Caco-2 (cell line): ENCODE data around the gene PLA2G4B. TPM values are rescaled to one million over a fixed set of nuclear protein-coding genes. Genes with fewer than 3 reads are reported as not detected.

ENCODE experiments used
- BruUV-seq: library from RNA; stranded (reverse); fragments of 400-500 nt; replicated peaks from 2 replicates; lab custom pipeline; 2021; lab: Mats Ljungman, UMichigan
- CTCF ChIA-PET: fragments of 300-600 bp; sonication (Branson Sonifier 250); formaldehyde crosslinking; loops from one replicate; lab custom pipeline; 2022; ENCODE audit warnings: antibody characterized with exemption; lab: Charles Lee
- POLR2A ChIA-PET: fragments of 300-600 bp; sonication (Branson Sonifier 250); formaldehyde crosslinking; loops from one replicate; lab custom pipeline; 2022; ENCODE audit warnings: antibody characterized with exemption; lab: Charles Lee
- DNase-seq, 2 experiments: peaks; one replicate each; pipeline versions ENCODE4 v3.0.0 to v3.0.0-alpha.2; 2020 to 2022
- H3K27me3 ChIP-seq: replicated peaks from 2 replicates; pipeline ENCODE4 v1.6.0; 2011; ENCODE audit warnings: low read length; ENCODE audit not compliant: control insufficient read depth, insufficient read depth
- H3K36me3 ChIP-seq: 2 replicates; pipeline ENCODE4 v1.5.1; 2011; ENCODE audit warnings: low read length; ENCODE audit not compliant: control insufficient read depth, insufficient read depth
- H3K4me1 ChIP-seq: fragments of 250-450 bp; sonication (Bioruptor Pico); 2 replicates; pipeline ENCODE4 v1.5.1; 2020; ENCODE audit warnings: mild to moderate bottlenecking
- H3K4me3 ChIP-seq: 2 replicates; pipeline ENCODE4 v1.5.1; 2011; ENCODE audit warnings: low read depth, mild to moderate bottlenecking, control low read depth, low read length
- H3K9me3 ChIP-seq: fragments of 250-450 bp; sonication (Bioruptor Pico); 2 replicates; pipeline ENCODE4 v1.5.1; 2020; ENCODE audit warnings: mild to moderate bottlenecking, moderate library complexity
- H3K27ac Mint-ChIP-seq: one replicate; pipeline ENCODE4 v1.8.0; 2022; ENCODE audit warnings: mixed read lengths; ENCODE audit not compliant: unreplicated experiment
- H3K27me3 Mint-ChIP-seq: one replicate; pipeline ENCODE4 v1.8.0; 2022; ENCODE audit warnings: mixed read lengths; ENCODE audit not compliant: insufficient read depth, unreplicated experiment
- H3K36me3 Mint-ChIP-seq: one replicate; pipeline ENCODE4 v1.8.0; 2022; ENCODE audit warnings: mild to moderate bottlenecking, mixed read lengths; ENCODE audit not compliant: insufficient read depth, unreplicated experiment
- H3K4me1 Mint-ChIP-seq: one replicate; pipeline ENCODE4 v1.8.0; 2022; ENCODE audit warnings: low read depth, mixed read lengths; ENCODE audit not compliant: unreplicated experiment
- H3K4me3 Mint-ChIP-seq: one replicate; pipeline ENCODE4 v1.8.0; 2022; ENCODE audit warnings: mild to moderate bottlenecking, moderate library complexity, mixed read lengths; ENCODE audit not compliant: unreplicated experiment
- H3K9me3 Mint-ChIP-seq: one replicate; pipeline ENCODE4 v1.8.0; 2022; ENCODE audit warnings: mixed read lengths; ENCODE audit not compliant: unreplicated experiment
- intact Hi-C: fragments of 100-400 bp; cut with micrococcal nuclease; formaldehyde crosslinking; loops from one replicate; pipeline ENCODE4 v1.10.0; 2022; ENCODE audit not compliant: unreplicated experiment
- total RNA-seq: library from RNA; stranded (reverse); gene quantifications from 2 replicates; pipeline ENCODE4 v1.2.3, GENCODE V29; 2022
- TF ChIP-seq, protein P1 (sequence below), 2 experiments: fragments of 200-600 bp in 1 of 2; IDR thresholded peaks; 1 replicate in 1 of 2; 2 replicates in 1 of 2; pipeline versions ENCODE4 v1.5.1 to v1.8.0; 2011 to 2022; ENCODE audit warnings: antibody characterized with exemption in 1 of 2, control low read depth in 1 of 2, inconsistent platforms in 1 of 2, low read depth in 1 of 2, low read length in 1 of 2, mild to moderate bottlenecking in 1 of 2, moderate library complexity in 1 of 2; ENCODE audit not compliant: insufficient read depth in 1 of 2, severe bottlenecking in 1 of 2, unreplicated experiment in 1 of 2

The PLA2G4B gene
- total RNA-seq, 1 experiment from 2014 or later: 6.0 TPM

DNA sequence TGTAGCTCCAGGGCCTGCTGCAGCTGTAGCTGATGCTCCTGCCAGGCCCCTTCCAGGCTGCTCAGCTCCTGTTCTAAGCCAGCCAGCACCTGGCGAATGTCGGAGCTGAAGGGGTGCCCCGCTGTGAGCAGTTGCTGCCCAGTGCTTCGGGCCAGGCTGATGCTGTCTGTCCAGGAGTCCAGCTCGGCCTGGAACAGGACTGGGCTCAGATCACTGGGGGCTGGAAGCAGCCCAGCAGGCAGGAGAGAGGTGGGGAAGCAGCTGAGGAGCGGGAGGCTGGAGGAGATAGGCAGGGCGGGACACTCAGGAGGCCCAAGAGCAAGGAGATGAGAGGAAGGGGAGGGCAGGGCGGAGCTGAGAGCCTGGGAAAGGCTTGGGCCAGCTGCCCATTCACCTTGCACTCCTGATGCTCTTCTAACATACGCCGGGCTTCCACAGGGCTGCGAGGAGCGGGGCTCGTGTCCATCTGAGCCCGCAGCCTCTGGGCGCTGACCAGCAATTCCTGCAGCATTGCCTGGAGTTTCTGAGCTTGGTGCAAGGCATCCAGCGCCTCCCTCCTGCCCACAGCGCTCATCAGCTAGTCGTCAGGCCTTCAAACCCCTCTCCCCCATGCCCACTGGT lies 23.2 kb downstream of the PLA2G4B start:
- CTCF ChIA-PET: interaction anchor here (0.8 to 2.8 kb wide), 2 partner anchors 43 to 219 kb away, joined by 3 to 8 read pairs; no protein-coding TSS in a partner anchor

DNA sequence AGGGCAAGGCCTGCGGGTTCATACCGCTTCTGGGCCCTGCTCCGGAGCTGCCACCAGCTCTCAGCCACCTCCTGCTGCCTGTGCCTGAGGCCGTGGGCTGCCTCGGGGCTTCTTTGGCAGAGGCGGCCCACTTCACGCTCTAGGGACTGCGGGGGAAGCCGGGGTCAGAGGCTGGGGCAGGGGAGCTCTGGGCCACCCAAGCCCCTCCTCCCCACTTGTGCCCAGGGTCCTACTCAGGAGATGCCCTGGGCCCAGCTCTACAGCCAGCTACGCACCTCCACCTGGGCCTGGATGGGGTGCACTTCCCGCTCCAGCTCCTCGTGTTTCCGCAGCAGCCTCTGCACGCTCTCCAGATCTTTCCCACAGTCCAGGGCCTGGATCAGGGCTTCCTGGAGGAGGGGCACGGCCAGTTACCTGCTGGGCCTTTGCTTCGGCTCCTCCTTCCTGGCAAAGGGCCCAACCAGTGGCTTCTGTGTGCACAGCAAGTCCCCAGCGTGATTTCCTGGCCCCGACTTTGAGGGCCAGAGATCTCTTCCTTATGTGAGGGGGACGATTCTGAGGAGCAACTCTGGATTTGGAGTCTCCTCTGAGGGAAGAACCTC lies 24.0 kb downstream of the PLA2G4B start:
- TF ChIP-seq, protein P1, sequence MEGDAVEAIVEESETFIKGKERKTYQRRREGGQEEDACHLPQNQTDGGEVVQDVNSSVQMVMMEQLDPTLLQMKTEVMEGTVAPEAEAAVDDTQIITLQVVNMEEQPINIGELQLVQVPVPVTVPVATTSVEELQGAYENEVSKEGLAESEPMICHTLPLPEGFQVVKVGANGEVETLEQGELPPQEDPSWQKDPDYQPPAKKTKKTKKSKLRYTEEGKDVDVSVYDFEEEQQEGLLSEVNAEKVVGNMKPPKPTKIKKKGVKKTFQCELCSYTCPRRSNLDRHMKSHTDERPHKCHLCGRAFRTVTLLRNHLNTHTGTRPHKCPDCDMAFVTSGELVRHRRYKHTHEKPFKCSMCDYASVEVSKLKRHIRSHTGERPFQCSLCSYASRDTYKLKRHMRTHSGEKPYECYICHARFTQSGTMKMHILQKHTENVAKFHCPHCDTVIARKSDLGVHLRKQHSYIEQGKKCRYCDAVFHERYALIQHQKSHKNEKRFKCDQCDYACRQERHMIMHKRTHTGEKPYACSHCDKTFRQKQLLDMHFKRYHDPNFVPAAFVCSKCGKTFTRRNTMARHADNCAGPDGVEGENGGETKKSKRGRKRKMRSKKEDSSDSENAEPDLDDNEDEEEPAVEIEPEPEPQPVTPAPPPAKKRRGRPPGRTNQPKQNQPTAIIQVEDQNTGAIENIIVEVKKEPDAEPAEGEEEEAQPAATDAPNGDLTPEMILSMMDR (IDR thresholded peaks at IDR 0.05; ENCODE audit: insufficient read depth in 1 of 2, low read depth in 1 of 2, low read length in 1 of 2, severe bottlenecking in 1 of 2, unreplicated experiment in 1 of 2): no peak
- intact Hi-C loops: no loop called here
- H3K9me3 Mint-ChIP-seq: no peaks in the 10 kb centered on the region
- BruUV-seq: no TSS peak
- peaks cover 6% of the 10 kb centered on the region for H3K4me1 Mint-ChIP-seq
- Histone ChIP-seq H3K4me1 (peaks cover 21% of the 10 kb centered on the region), H3K27me3 (no peaks in the 10 kb centered on the region), H3K9me3 (no peaks in the 10 kb centered on the region), H3K36me3 (no peaks in the 10 kb centered on the region), H3K4me3 (no peak overlapping the region)
- H3K36me3 Mint-ChIP-seq: no peaks in the 10 kb centered on the region
- no peaks in the 10 kb centered on the region for H3K27me3 Mint-ChIP-seq
- H3K27ac Mint-ChIP-seq: no peak overlapping the region
- DNase-seq: no peak
- ChIA-PET CTCF (interaction anchor here (0.8 kb wide), 1 partner anchor 218 kb away, joined by 3 read pairs; no protein-coding TSS in a partner anchor), POLR2A (no interaction called here)
- H3K4me3 Mint-ChIP-seq: no peak overlapping the region

More for the DNA sequence above, 23.2 kb downstream of the PLA2G4B start:
- H3K4me1 ChIP-seq: peaks cover 15% of the 10 kb centered on the region
- H3K36me3 ChIP-seq: no peaks in the 10 kb centered on the region
- no peak overlapping the region for H3K4me3 ChIP-seq
- no peak overlapping the region for H3K4me3 Mint-ChIP-seq
- intact Hi-C loops: no loop called here
- H3K27me3 Mint-ChIP-seq: no peaks in the 10 kb centered on the region
- H3K36me3 Mint-ChIP-seq: no peaks in the 10 kb centered on the region
- TF ChIP-seq, protein P1 (IDR thresholded peaks at IDR 0.05; ENCODE audit: insufficient read depth in 1 of 2, low read depth in 1 of 2, low read length in 1 of 2, severe bottlenecking in 1 of 2, unreplicated experiment in 1 of 2): no peak
- no peaks in the 10 kb centered on the region for H3K9me3 Mint-ChIP-seq
- no peak overlapping the region for H3K27ac Mint-ChIP-seq
- H3K27me3 ChIP-seq: no peaks in the 10 kb centered on the region
- H3K9me3 ChIP-seq: no peaks in the 10 kb centered on the region
- no TSS peak for BruUV-seq
- no peaks in the 10 kb centered on the region for H3K4me1 Mint-ChIP-seq
- no peak for DNase-seq
- POLR2A ChIA-PET: no interaction called here

DNA sequence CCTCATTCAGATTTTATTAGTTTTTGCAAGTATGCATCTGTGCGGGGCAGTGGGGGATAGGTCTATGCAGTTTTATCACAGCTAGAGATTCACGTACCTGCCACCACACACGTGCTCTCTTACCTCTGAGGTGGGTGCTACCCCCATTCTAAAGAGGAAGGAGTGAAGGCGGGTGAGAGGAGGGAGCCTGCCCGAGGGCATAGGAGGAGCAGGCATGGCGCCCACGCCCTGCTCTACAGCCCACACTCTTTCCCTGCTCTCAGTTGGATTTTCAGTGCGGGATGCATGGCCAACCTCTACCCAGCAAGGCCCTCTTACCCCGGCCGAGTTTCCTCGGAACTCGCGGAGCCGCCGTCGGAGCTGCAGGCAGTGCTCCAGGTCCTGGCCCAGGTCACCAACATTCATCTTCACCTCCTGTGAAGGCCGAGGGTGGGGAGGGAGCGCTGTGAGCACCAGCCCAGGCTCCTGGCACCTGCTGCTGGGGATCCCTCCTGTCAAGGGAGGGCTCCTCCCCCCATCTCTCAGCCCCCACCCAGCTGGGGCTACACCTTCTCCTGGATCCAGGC lies 26.9 kb downstream of the PLA2G4B start:
- Mint-ChIP-seq H3K36me3 (no peaks in the 10 kb centered on the region), H3K4me1 (peaks cover 6% of the 10 kb centered on the region), H3K4me3 (no peak overlapping the region), H3K27ac (peak overlapping the region; percentile 50), H3K27me3 (no peaks in the 10 kb centered on the region), H3K9me3 (no peaks in the 10 kb centered on the region)
- intact Hi-C loops: loop anchor here (1.0 kb wide), 1 partner anchor 39 kb away; no protein-coding TSS in a partner anchor
- BruUV-seq: no TSS peak
- no peak for DNase-seq
- ChIA-PET CTCF (interaction anchor here (1.0 to 1.7 kb wide), 3 partner anchors 8 to 219 kb away, joined by 3 to 9 read pairs (median 3); no protein-coding TSS in a partner anchor), POLR2A (no interaction called here)
- Histone ChIP-seq H3K9me3 (no peaks in the 10 kb centered on the region), H3K27me3 (no peaks in the 10 kb centered on the region), H3K36me3 (no peaks in the 10 kb centered on the region), H3K4me1 (peaks cover 21% of the 10 kb centered on the region), H3K4me3 (no peak overlapping the region)
- TF ChIP-seq, protein P1 (IDR thresholded peaks at IDR 0.05; ENCODE audit: insufficient read depth in 1 of 2, low read depth in 1 of 2, low read length in 1 of 2, severe bottlenecking in 1 of 2, unreplicated experiment in 1 of 2): no peak
